ENCODE measurements around the gene PPP1R13B.

PPP1R13B gene

DNA sequence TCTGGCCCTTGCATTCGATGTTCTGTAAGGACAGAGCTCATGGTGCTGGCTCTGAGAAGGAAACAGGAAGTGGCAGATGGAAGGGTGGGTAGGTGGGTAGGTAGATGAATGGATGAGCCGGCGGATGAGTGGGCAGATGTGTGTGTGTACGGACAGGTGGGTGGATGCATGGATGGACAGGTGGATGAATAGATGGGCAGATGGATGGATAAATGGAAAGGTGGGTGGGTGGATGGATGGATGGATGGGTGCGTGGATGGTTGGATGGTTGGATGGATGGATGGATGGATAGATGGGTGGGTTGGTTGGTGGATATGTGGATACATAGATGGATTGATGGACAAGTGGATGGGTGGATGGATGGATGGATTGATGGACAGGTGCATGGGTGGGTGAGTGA is 27.6 kb upstream of the PPP1R13B start:
- Histone ChIP-seq H3K27me3 (ENCODE audit: insufficient read depth, poor library complexity, severe bottlenecking) (peaks cover 19% of the 10 kb centered on the region), H3K27ac (replicated peaks) (no peak overlapping the region), H3K4me3 (replicated peaks; ENCODE audit: insufficient read depth, low read length) (no peak overlapping the region)
- no peak for DNase-seq (ENCODE audit: low read depth in 1 of 2, low spot score in 1 of 2)
- TF ChIP-seq GABPA (IDR thresholded peaks at IDR 0.05; ENCODE audit: low read depth) (no peak), SPI1 (IDR thresholded peaks at IDR 0.05; ENCODE audit: borderline replicate concordance, low read depth) (no peak; the same call in 1 of the 2 replicates), POLR2AphosphoS5 (IDR thresholded peaks at IDR 0.05; ENCODE audit: low read depth) (no peak)
- TF ChIP-seq, protein P1, sequence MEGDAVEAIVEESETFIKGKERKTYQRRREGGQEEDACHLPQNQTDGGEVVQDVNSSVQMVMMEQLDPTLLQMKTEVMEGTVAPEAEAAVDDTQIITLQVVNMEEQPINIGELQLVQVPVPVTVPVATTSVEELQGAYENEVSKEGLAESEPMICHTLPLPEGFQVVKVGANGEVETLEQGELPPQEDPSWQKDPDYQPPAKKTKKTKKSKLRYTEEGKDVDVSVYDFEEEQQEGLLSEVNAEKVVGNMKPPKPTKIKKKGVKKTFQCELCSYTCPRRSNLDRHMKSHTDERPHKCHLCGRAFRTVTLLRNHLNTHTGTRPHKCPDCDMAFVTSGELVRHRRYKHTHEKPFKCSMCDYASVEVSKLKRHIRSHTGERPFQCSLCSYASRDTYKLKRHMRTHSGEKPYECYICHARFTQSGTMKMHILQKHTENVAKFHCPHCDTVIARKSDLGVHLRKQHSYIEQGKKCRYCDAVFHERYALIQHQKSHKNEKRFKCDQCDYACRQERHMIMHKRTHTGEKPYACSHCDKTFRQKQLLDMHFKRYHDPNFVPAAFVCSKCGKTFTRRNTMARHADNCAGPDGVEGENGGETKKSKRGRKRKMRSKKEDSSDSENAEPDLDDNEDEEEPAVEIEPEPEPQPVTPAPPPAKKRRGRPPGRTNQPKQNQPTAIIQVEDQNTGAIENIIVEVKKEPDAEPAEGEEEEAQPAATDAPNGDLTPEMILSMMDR (IDR thresholded peaks at IDR 0.05; ENCODE audit: insufficient read depth, low read length), result no peak
- TF ChIP-seq, protein P2, sequence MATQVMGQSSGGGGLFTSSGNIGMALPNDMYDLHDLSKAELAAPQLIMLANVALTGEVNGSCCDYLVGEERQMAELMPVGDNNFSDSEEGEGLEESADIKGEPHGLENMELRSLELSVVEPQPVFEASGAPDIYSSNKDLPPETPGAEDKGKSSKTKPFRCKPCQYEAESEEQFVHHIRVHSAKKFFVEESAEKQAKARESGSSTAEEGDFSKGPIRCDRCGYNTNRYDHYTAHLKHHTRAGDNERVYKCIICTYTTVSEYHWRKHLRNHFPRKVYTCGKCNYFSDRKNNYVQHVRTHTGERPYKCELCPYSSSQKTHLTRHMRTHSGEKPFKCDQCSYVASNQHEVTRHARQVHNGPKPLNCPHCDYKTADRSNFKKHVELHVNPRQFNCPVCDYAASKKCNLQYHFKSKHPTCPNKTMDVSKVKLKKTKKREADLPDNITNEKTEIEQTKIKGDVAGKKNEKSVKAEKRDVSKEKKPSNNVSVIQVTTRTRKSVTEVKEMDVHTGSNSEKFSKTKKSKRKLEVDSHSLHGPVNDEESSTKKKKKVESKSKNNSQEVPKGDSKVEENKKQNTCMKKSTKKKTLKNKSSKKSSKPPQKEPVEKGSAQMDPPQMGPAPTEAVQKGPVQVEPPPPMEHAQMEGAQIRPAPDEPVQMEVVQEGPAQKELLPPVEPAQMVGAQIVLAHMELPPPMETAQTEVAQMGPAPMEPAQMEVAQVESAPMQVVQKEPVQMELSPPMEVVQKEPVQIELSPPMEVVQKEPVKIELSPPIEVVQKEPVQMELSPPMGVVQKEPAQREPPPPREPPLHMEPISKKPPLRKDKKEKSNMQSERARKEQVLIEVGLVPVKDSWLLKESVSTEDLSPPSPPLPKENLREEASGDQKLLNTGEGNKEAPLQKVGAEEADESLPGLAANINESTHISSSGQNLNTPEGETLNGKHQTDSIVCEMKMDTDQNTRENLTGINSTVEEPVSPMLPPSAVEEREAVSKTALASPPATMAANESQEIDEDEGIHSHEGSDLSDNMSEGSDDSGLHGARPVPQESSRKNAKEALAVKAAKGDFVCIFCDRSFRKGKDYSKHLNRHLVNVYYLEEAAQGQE (IDR thresholded peaks at IDR 0.05; ENCODE audit: insufficient replicate concordance, low read depth), result no peak

DNA sequence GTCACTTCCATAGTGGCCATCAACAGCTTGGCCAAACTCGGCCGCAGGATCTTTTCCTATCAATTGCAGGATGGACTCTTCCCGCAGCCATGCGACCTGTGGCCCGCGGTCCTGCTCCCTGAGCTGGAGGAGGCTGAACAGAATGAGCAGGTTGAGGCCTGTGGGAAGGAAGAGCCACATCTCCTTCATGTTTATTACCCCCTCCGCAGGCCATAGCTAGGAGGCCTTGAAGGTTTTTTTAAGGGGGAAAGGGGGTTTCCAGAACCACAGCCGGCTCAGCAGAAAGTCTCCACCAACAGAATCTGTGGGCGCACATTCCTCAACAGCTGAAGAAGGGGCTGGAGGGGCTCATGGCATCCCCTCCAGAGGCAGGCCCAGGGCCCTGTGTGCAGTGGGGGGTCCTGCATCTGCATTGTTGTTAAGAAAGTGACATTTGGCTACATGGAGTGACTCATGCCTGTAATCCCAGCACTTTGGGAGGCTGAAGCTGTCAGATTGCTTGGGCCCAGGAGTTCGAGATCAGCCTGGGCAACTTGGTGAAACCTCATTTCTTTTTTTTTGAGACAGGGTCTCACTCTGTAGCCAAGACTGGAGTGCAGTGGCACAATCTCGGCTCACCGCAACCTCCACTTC is 25.2 kb upstream of the PPP1R13B start:
- peaks cover 11% of the 10 kb centered on the region for H3K27me3 ChIP-seq (ENCODE audit: insufficient read depth, poor library complexity, severe bottlenecking)
- no peak overlapping the region for H3K4me3 ChIP-seq (replicated peaks; ENCODE audit: insufficient read depth, low read length)
- DNase-seq (ENCODE audit: low read depth in 1 of 2, low spot score in 1 of 2), result no peak
- no peak overlapping the region for H3K27ac ChIP-seq (replicated peaks)
- TF ChIP-seq SPI1 (IDR thresholded peaks at IDR 0.05; ENCODE audit: borderline replicate concordance, low read depth) (no peak), GABPA (IDR thresholded peaks at IDR 0.05; ENCODE audit: low read depth) (no peak), POLR2AphosphoS5 (IDR thresholded peaks at IDR 0.05; ENCODE audit: low read depth) (no peak)
- TF ChIP-seq, protein P2 (IDR thresholded peaks at IDR 0.05; ENCODE audit: insufficient replicate concordance, low read depth), result no peak
- TF ChIP-seq, protein P1 (IDR thresholded peaks at IDR 0.05; ENCODE audit: insufficient read depth, low read length), result no peak

DNA sequence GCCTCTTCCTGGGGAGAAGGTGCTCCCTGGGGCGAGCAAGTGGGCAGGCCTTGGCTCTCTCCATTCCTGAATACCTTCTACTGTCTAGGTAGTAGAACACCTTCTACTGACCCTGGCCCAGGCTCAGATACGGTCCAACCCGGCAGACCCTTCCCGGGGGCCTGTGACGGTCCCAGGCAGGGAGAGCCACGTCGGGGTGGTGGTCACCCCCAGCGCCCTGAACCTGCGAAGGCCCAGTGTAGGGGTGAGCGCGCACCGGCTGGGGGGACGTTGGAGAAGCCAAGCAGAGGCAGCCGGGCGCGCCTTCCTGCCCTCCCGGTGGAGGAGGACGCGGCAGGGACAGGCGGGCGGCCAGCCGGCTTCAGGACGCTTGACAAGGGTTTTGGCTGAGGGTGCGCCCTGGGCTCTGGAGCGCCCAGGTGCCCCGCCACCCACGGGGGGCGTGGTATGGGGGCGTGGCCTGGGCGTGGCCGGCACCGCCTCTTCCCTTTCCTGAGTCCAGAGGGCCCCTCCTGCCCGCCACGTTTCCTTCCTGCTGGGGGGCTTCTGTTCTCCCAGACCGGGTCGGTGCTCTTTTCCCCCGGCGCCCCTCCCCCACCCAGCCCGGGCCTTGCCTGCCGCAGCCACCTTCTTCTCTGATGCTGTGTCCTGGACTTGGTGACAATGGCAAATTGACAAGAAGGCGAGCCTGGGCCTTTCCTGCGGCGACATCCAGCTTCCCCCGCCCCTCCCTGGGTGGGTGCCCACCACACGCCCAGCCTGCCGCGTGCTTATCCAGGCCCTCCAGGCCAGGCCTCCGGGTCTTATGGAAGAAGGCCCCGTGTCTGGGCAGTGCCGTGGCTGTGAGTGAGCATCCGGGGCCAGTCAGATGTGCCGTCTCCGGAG is 24.5 kb upstream of the PPP1R13B start:
- no peak overlapping the region for H3K27ac ChIP-seq (replicated peaks)
- no peak overlapping the region for H3K4me3 ChIP-seq (replicated peaks; ENCODE audit: insufficient read depth, low read length)
- peaks cover 5% of the 10 kb centered on the region for H3K27me3 ChIP-seq (ENCODE audit: insufficient read depth, poor library complexity, severe bottlenecking)
- no peak for DNase-seq (ENCODE audit: low read depth in 1 of 2, low spot score in 1 of 2)
- TF ChIP-seq SPI1 (IDR thresholded peaks at IDR 0.05; ENCODE audit: borderline replicate concordance, low read depth), result no peak

DNA sequence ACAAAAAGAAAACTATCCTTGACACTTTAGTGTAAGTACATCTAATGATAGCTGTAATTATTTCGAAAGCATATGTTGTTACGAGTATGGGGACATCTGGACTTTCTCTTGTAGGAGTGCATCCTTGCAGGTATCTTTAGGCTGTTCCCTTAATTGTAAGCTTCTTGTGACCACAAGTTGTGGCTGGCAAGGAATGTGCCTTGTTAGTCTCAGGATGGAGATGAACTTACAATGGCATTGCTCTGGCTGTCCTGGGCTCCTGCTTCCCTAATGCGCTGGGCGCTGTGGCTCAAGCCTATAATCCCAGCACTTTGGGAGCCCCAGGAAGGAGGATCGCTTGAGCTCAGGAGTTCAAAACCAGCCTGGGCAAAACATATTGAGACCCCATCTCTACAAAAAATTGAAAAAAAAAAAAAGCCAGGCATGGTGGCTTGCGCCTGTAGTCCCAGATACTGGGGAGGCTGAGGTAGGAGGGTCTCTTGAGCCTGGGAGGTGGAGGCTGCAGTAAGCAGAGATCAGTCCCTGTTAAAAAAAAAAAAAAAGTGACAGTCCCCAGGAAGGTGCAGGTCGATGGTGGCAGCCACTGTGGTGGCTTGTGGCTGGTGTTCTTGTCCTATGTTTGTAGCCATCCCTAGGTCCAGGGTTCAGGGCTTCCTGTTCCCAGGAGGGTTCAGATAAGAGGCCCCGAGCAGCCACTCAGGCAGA is 23.7 kb upstream of the PPP1R13B start:
- Histone ChIP-seq H3K27ac (replicated peaks) (no peak overlapping the region), H3K4me3 (replicated peaks; ENCODE audit: insufficient read depth, low read length) (no peak overlapping the region), H3K27me3 (ENCODE audit: insufficient read depth, poor library complexity, severe bottlenecking) (peaks cover 4% of the 10 kb centered on the region)
- DNase-seq (ENCODE audit: low read depth in 1 of 2, low spot score in 1 of 2), result no peak
- TF ChIP-seq, protein P2 (IDR thresholded peaks at IDR 0.05; ENCODE audit: insufficient replicate concordance, low read depth), result no peak
- TF ChIP-seq POLR2AphosphoS5 (IDR thresholded peaks at IDR 0.05; ENCODE audit: low read depth) (no peak), SPI1 (IDR thresholded peaks at IDR 0.05; ENCODE audit: borderline replicate concordance, low read depth) (no peak), GABPA (IDR thresholded peaks at IDR 0.05; ENCODE audit: low read depth) (no peak)
- TF ChIP-seq, protein P1 (IDR thresholded peaks at IDR 0.05; ENCODE audit: insufficient read depth, low read length), result no peak
